Regular cardiac myocyte (primary cell): Measurements from ENCODE around the gene TMEM39A. TPM values are rescaled to one million over a fixed set of nuclear protein-coding genes. Genes with fewer than 3 reads are reported as not detected.

Experiments used
- total RNA-seq: library from RNA; depleted of rRNA; stranded (reverse); fragments of >200 nt; gene quantifications from 2 replicates; pipeline ENCODE4 v1.2.3, GENCODE V29; 2014

Gene TMEM39A, protein sequence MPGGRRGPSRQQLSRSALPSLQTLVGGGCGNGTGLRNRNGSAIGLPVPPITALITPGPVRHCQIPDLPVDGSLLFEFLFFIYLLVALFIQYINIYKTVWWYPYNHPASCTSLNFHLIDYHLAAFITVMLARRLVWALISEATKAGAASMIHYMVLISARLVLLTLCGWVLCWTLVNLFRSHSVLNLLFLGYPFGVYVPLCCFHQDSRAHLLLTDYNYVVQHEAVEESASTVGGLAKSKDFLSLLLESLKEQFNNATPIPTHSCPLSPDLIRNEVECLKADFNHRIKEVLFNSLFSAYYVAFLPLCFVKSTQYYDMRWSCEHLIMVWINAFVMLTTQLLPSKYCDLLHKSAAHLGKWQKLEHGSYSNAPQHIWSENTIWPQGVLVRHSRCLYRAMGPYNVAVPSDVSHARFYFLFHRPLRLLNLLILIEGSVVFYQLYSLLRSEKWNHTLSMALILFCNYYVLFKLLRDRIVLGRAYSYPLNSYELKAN
- 39.1 and 50.7 TPM in 2 replicates for total RNA-seq

GRCh38 chr3:119463171-119464169, at the start of gene TMEM39A:
Gene TMEM39A, minus strand, starts transcription at chr3:119463615. Its CDS starts 1,541 bp downstream, at chr3:119462074.

DNA sequence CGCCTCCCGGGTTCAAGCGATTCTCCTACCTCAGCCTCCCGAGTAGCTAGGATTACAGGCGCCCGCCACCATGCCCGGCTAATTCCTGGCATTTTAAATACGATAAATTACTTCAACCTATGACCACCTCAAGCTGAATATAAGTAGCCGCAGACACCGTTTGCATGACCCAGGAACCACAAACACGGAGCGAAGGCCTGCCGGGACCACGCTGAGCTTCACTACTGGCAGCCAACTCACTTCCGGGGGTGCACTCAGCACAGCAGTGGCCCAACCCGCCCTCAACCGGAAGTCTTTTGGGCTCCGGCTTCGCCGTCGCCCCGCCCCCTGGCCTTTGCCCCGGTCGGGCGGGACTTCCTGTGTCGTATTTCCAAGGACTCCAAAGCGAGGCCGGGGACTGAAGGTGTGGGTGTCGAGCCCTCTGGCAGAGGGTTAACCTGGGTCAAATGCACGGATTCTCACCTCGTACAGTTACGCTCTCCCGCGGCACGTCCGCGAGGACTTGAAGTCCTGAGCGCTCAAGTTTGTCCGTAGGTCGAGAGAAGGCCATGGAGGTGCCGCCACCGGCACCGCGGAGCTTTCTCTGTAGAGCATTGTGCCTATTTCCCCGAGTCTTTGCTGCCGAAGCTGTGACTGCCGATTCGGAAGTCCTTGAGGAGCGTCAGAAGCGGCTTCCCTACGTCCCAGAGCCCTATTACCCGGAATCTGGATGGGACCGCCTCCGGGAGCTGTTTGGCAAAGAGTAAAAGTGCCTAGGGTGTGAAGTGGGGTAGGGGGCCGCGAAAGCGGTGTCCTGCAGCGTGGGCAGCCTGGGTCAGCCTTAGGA, 35.0 kb upstream of the TMEM39A start, which contains the start of gene TIMMDC1:
TSS of gene TIMMDC1 (plus strand) at position 362 of the 826 bp plus-strand sequence. CDS start at position 549, 187 bp downstream.

Other genes with a start within 250 kb of the TMEM39A start
- gene B4GALT4, start 222.7 kb downstream of the TMEM39A start, total RNA-seq: 41.0 and 72.2 TPM in 2 replicates
- 7.6 and 10.5 TPM in 2 replicates for gene ARHGAP31, start 169.2 kb downstream of the TMEM39A start, total RNA-seq
- 18.6 and 33.8 TPM in 2 replicates for gene POGLUT1, start 5.3 kb upstream of the TMEM39A start, total RNA-seq
- gene TIMMDC1, start 34.9 kb upstream of the TMEM39A start, total RNA-seq: 57.8 and 62.3 TPM in 2 replicates
- gene CD80, start 96.0 kb upstream of the TMEM39A start, total RNA-seq: 0.19 TPM in 1 of 2 replicates, not detected in the other
- 5.6 and 7.5 TPM in 2 replicates for gene ADPRH, start 115.9 kb upstream of the TMEM39A start, total RNA-seq
- not detected in 2 replicates for gene PLA1A, start 134.3 kb upstream of the TMEM39A start, total RNA-seq
- gene POPDC2, start 197.0 kb upstream of the TMEM39A start, total RNA-seq: 0.56 and 0.58 TPM in 2 replicates
- gene COX17, start 213.8 kb upstream of the TMEM39A start, total RNA-seq: 14.9 and 21.3 TPM in 2 replicates
- 0.38 and 0.85 TPM in 2 replicates for gene CFAP91, start 239.4 kb upstream of the TMEM39A start, total RNA-seq